Upper lobe of left lung (tissue), 4 donors: ENCODE data around the gene OR5AU1.

Experiments
- CTCF ChIP-seq, 6 experiments: fragments of 450-650 bp in 4 of 6; fragments of 200-600 bp in 2 of 6; sonication (generic) in 2 of 6; IDR thresholded peaks; one replicate each; pipeline ENCODE4 v1.5.1; 2016 to 2019; ENCODE audit warnings: antibody characterized with exemption in 6 of 6
- POLR2A ChIP-seq, 4 donors: fragments of 450-650 bp; IDR thresholded peaks; one replicate each; pipeline ENCODE4 v1.5.1; 2016 to 2017; ENCODE audit warnings: antibody characterized with exemption in 4 of 4, mild to moderate bottlenecking in 2 of 4
- POLR2AphosphoS5 ChIP-seq, 2 donors: sonication (generic); formaldehyde crosslinking; IDR thresholded peaks; one replicate each; pipeline ENCODE4 v1.5.1; 2017; ENCODE audit warnings: antibody characterized with exemption in 2 of 2

GRCh38 chr14:21197418-21198205 lies 41.7 kb upstream of the OR5AU1 start:
- TF ChIP-seq POLR2A (IDR thresholded peaks at IDR 0.05) (no peak), CTCF (IDR thresholded peaks at IDR 0.05) (no peak), POLR2AphosphoS5 (IDR thresholded peaks at IDR 0.05) (no peak)
